ENCODE results near the gene PLK3.
A peak's percentile ranks its signal among the peaks of the same experiment; 100 is the strongest.
"Not testable (repeated sequence)": the region's sequence is repeated elsewhere in the genome, so short reads cannot be mapped to it uniquely, and the experiment has no call there.

PLK3 gene

DNA sequence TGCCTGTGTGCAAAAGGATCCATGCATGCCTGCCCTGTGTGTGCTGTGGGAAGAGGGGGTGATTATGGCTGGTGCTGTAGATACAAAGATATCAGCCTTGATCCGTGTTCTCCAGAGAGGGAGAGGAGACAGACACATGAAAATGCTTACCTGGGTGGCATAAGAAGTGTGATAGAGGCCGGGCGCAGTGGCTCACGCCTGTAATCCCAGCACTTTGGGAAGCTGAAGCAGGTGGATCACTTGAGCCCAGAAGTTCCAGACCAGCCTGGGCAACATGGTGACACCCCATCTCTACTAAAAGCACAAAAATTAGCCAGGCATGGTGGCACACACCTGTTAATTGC, 10.6 kb downstream of the PLK3 start:
- not testable (repeated sequence) for H3K9me3 Mint-ChIP-seq, H3K27me3 Mint-ChIP-seq
- Mint-ChIP-seq H3K4me3 (peak overlapping the region; percentile 63), H3K4me1 (ENCODE audit: low read depth) (peaks cover 82% of the 10 kb centered on the region), H3K36me3 (ENCODE audit: low read depth) (peaks cover 47% of the 10 kb centered on the region), H3K27ac (peak overlapping the region; percentile 99)

DNA sequence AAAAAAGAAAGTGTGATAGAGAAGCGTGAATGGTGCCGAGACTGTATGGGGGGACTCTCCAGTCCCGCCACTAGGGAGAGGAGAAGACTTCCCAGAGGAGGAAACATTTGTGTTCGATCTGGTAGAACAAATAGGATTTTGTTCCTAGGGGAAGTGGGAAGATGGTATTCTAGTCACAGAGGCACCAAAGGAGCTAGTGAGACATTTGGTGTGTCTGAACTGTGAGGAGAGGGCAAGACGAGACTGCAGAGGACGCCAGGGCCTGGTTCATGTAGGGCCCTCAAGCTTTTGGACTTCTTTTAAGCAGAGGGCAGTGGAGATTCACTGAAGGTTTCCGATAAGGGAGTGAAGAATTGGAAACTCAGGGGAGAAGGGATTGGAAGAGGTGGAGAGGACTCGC, 11.1 kb downstream of the PLK3 start:
- Mint-ChIP-seq H3K27me3 (no peaks in the 10 kb centered on the region), H3K4me1 (ENCODE audit: low read depth) (peaks cover 82% of the 10 kb centered on the region), H3K9me3 (no peaks in the 10 kb centered on the region)

GRCh38 chr1:44812822-44813543, 12.8 kb downstream of the PLK3 start:
- H3K27ac Mint-ChIP-seq: no peak overlapping the region
- H3K9me3 Mint-ChIP-seq: no peaks in the 10 kb centered on the region
- no peak overlapping the region for H3K4me3 Mint-ChIP-seq
- peaks cover 45% of the 10 kb centered on the region for H3K36me3 Mint-ChIP-seq (ENCODE audit: low read depth)
- no peaks in the 10 kb centered on the region for H3K27me3 Mint-ChIP-seq
- peaks cover 76% of the 10 kb centered on the region for H3K4me1 Mint-ChIP-seq (ENCODE audit: low read depth)

More for the DNA sequence above, 11.1 kb downstream of the PLK3 start:
- Mint-ChIP-seq H3K36me3 (ENCODE audit: low read depth) (peaks cover 46% of the 10 kb centered on the region), H3K4me3 (peak overlapping the region; percentile 63), H3K27ac (peak overlapping the region; percentile 99)

DNA sequence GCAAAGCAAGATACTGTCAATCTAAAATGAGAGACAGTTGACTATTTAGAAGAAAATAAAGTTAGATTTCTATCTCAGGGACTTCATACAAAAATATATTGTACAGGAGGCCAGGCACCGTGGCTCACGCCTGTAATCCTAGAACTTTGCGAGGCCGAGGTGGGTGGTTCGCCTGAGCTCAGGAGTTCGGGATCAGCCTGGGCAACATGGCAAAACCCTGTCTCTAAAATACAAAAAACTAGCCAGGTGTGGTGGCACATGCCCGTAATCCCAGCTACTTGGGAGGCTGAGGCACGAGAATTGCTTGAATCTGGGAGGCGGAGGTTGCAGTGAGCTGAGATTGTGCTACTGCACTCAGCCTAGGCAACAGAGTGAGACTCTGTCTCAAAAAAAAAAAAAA, 15.7 kb downstream of the PLK3 start:
- not testable (repeated sequence) for H3K27me3 Mint-ChIP-seq, H3K4me3 Mint-ChIP-seq, H3K9me3 Mint-ChIP-seq, H3K27ac Mint-ChIP-seq
- Mint-ChIP-seq H3K4me1 (ENCODE audit: low read depth) (peaks cover 76% of the 10 kb centered on the region), H3K36me3 (ENCODE audit: low read depth) (peaks cover 34% of the 10 kb centered on the region)

GRCh38 chr1:44817307-44817706, 17.1 kb downstream of the PLK3 start:
- peak overlapping the region; percentile 43 for H3K4me3 Mint-ChIP-seq
- peaks cover 25% of the 10 kb centered on the region for H3K36me3 Mint-ChIP-seq (ENCODE audit: low read depth)
- H3K9me3 Mint-ChIP-seq: no peaks in the 10 kb centered on the region
- H3K27ac Mint-ChIP-seq: peak overlapping the region; percentile 39
- H3K27me3 Mint-ChIP-seq: no peaks in the 10 kb centered on the region
- H3K4me1 Mint-ChIP-seq (ENCODE audit: low read depth): peaks cover 68% of the 10 kb centered on the region

DNA sequence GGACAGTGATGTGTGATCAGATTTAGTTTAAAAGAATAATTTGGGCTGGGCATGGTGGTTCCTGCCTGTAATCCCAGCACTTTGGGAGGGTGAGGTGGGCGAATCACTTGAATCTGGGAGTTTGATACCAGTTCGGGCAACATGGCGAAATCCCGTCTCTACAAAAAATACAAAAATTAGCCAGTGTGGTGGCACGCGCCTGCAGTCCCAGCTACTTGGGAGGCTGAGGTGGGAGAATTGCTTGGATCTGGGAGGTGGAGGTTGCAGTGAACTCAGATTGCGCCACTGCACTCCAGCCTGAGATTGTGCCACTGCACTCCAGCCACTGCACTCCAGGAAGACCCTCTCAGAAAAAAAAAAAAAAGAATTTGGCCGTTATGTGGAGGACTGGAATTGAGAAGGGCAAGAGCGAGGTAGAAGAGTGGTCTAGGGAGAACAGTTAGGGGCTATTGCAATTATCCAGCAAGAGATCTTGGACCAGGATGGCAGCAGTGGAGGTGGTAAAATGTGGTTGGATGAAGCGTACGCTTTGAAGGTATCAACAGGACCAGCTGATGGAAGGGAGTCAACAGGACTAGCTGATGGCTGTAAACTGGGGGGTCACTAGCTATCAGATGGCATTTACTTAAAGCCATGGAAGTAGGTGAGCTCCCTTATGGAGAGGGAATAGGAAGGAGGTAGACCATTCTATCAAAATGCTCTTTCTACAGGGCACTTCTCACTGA, 17.8 kb downstream of the PLK3 start:
- Mint-ChIP-seq H3K4me1 (ENCODE audit: low read depth) (peaks cover 67% of the 10 kb centered on the region), H3K4me3 (peak overlapping the region; percentile 43), H3K27me3 (no peaks in the 10 kb centered on the region), H3K9me3 (no peaks in the 10 kb centered on the region), H3K36me3 (ENCODE audit: low read depth) (peaks cover 25% of the 10 kb centered on the region), H3K27ac (peak overlapping the region; percentile 24)

DNA sequence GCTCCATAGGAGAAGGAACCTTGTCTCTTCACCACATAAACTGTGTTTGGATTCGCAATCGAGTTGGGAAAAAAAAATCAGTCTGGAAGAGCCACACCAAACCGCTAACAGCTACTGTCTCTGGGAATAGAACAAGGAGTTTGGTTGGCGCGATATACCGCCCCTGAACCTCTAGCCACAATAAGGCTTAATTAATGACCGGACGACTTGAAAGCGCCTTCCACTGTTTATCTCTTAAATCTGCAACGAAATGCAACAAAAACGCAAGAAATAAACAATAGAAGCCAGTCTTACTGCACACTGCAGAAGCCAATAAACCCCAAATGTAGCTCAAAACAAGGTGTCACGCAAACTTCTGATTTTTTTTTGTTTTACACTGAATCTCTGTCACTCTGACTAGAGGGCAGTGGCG, 19.0 kb downstream of the PLK3 start:
- H3K4me1 Mint-ChIP-seq (ENCODE audit: low read depth): peaks cover 59% of the 10 kb centered on the region
- H3K27ac Mint-ChIP-seq: peak overlapping the region; percentile 100
- H3K9me3 Mint-ChIP-seq: no peaks in the 10 kb centered on the region
- no peaks in the 10 kb centered on the region for H3K27me3 Mint-ChIP-seq
- H3K36me3 Mint-ChIP-seq (ENCODE audit: low read depth): peaks cover 20% of the 10 kb centered on the region
- peak overlapping the region; percentile 87 for H3K4me3 Mint-ChIP-seq

DNA sequence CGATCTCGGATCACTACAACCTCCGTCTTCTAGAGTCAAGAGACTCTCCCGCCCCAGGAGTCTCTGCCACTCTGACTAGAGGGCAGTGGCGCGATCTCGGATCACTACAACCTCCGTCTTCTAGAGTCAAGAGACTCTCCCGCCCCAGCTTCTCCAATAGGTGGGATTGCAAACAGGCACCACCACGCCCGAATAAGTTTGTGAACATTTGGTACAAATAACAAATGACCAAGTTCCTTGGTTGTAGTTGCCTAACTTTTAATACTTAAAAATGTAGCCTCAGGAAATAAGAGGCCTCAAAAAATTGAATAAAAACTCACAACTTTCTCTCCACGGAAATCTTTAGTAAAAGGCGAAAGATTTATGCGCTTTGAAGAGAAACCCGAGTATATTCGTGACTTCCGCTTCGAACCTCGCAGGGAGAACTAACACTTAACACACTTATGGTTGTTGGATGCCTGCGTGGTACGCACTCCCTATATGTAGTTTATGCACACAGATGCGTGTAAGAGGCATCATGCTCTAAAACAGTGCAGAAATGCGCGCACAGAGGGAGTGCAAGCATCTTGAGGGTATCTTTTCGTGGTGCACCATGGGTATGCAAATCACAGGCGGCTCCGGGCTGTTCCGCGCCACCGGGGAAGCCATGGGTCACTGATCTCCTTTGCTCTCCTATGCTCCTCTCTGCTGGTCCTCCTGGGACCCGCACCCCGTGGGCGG, 19.6 kb downstream of the PLK3 start:
- peaks cover 56% of the 10 kb centered on the region for H3K4me1 Mint-ChIP-seq (ENCODE audit: low read depth)

DNA sequence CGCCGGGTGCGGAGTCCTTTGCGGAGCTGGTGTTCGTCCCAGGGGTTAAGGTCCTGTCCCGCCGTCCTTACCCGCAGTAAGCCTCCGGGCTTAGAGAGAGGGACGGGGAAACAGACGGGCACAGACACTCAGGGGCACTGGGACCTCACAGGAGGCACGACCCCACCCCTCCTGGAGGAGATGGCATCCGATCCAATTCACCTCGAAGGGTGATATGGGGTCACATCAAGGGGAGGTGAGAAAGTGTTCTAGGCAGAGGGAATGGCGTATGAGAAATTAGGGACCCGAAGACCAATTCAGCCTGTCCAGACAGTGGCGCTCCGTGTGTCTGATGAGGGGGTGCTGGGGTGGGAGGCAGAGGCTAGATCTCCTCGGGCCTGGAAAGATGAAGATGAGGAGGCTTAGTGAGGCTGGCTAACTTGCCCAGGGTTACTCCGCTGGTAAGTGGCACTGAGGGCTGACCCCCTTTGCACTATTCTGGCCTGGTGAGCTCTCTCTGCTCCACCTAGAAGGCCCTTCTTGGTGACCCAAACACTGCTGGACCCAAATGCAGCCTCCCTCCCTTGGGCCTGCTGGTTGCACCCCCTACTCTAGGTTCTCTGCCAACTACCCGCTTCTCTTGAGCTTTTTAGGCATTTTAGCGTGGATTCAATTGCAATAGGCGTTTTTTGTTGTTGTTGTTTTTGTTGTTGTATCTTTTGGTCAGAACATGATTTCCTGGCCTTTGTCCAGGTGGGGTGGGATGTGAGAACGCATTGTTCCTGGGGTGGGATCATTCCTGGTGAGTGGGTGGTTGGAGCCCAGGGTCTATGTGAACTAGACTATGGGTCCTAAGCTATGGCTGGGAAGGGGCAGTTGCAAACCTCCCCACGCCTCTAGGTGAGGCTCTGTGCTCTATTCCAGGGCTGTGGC, 20.4 kb downstream of the PLK3 start:
- Mint-ChIP-seq H3K27me3 (no peaks in the 10 kb centered on the region), H3K4me3 (peak overlapping the region; percentile 87), H3K9me3 (no peaks in the 10 kb centered on the region), H3K4me1 (ENCODE audit: low read depth) (peaks cover 47% of the 10 kb centered on the region), H3K27ac (peak overlapping the region; percentile 100), H3K36me3 (ENCODE audit: low read depth) (peaks cover 10% of the 10 kb centered on the region)

More for the DNA sequence above, 19.6 kb downstream of the PLK3 start:
- H3K27me3 Mint-ChIP-seq: no peaks in the 10 kb centered on the region
- peaks cover 18% of the 10 kb centered on the region for H3K36me3 Mint-ChIP-seq (ENCODE audit: low read depth)
- H3K27ac Mint-ChIP-seq: peak overlapping the region; percentile 100
- H3K4me3 Mint-ChIP-seq: peak overlapping the region; percentile 87
- H3K9me3 Mint-ChIP-seq: no peaks in the 10 kb centered on the region

GRCh38 chr1:44821240-44821715, 21.1 kb downstream of the PLK3 start:
- Mint-ChIP-seq H3K36me3 (ENCODE audit: low read depth) (peaks cover 8% of the 10 kb centered on the region), H3K9me3 (no peaks in the 10 kb centered on the region), H3K27me3 (no peaks in the 10 kb centered on the region), H3K27ac (peak overlapping the region; percentile 38), H3K4me1 (ENCODE audit: low read depth) (peaks cover 45% of the 10 kb centered on the region), H3K4me3 (peak overlapping the region; percentile 87)

- no peaks in the 10 kb centered on the region for H3K9me3 Mint-ChIP-seq
- peaks cover 42% of the 10 kb centered on the region for H3K4me1 Mint-ChIP-seq (ENCODE audit: low read depth)
- no peak overlapping the region for H3K4me3 Mint-ChIP-seq
- no peak overlapping the region for H3K27ac Mint-ChIP-seq
- peaks cover 4% of the 10 kb centered on the region for H3K36me3 Mint-ChIP-seq (ENCODE audit: low read depth)
- no peaks in the 10 kb centered on the region for H3K27me3 Mint-ChIP-seq
These were observed 22.0 kb downstream of the PLK3 start for GRCh38 chr1:44822131-44822701.

DNA sequence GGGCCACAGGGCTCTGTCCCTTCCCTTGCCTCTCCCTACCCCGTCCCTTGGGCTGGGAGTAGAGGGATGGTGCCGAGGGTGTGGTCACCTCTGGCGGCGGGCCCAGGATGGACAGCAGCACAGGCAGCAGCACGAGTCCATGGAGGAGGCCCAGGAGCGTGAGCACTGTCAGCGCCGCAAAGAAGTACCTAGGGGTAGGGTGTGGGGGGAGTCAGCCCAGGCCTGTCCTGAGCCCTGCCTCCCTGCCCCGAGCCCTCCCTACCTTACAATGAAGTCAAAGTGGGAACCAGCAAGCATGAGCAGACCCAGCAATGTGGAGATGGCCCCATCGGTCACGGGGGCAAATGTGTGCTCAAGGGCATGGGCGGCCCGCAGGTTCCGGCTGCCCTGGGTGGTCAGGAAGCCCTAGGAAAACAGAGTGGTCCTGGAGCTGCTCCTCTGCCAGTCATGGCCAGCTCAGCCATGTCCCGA, 22.8 kb downstream of the PLK3 start:
- Mint-ChIP-seq H3K4me1 (ENCODE audit: low read depth) (peaks cover 34% of the 10 kb centered on the region), H3K9me3 (no peaks in the 10 kb centered on the region), H3K4me3 (no peak overlapping the region), H3K27me3 (no peaks in the 10 kb centered on the region), H3K27ac (no peak overlapping the region), H3K36me3 (ENCODE audit: low read depth) (no peaks in the 10 kb centered on the region)

DNA sequence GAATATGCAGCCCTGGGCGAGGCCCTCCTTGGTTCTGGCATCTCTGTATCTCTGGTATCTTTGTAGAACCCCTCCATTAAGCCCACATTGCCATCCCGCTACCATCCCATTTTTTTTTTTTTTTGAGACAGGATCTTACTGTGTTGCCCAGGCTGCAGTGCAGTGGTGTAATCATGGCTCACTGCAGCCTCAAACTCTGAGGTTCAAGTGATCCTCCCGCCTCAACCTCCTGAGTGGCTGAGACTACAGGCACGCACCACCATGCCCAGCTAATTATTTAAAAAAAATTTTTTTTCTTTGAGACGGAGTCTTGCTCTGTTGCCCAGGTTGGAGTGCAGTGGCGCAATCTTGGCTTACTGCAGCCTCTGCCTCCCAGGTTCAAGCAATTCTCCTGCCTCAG, 24.2 kb downstream of the PLK3 start:
- H3K36me3 Mint-ChIP-seq (ENCODE audit: low read depth); H3K4me3 Mint-ChIP-seq; H3K27ac Mint-ChIP-seq; H3K27me3 Mint-ChIP-seq; H3K9me3 Mint-ChIP-seq: not testable (repeated sequence)
- H3K4me1 Mint-ChIP-seq (ENCODE audit: low read depth): peaks cover 21% of the 10 kb centered on the region
